Heart left ventricle (tissue), 13 donors: ENCODE results near the gene FOXD4L6.
"Not testable (repeated sequence)": the region's sequence is repeated elsewhere in the genome, so short reads cannot be mapped to it uniquely, and the experiment has no call there.

Experiments
- CTCF ChIP-seq, 12 donors: fragments of 200-600 bp; sonication (generic) in 4 of 12; IDR thresholded peaks; one replicate each; pipeline versions ENCODE4 v1.5.0 to v1.8.0; 2018 to 2022; ENCODE audit warnings: antibody characterized with exemption in 12 of 12, mild to moderate bottlenecking in 5 of 12
- POLR2A ChIP-seq, 2 donors: fragments of 450-650 bp; IDR thresholded peaks; one replicate each; pipeline ENCODE4 v1.6.1; 2017; ENCODE audit warnings: antibody characterized with exemption in 2 of 2, mild to moderate bottlenecking in 2 of 2, moderate library complexity in 2 of 2
- donor health status: ischemic (EF 13 %, LVEDD 7.1; RV severe dilation, severe dysfunction).
- donor health status: DM: no; HTN: yes; CAD: no.
- donor health status: DM: no; HTN: no; CAD: no.
- donor health status: ischemic (EF 25% LVEDD 6.9; RV normal size, moderate dysfunction).
- donor health status: ischemic (EF 25% LVEDD 5.7; RV mildly dilated, moderate dysfunction).
- donor health status: ischemic (EF 35%, LVEDD 5.7; RV mildly dilated, moderate dysfunction).
- donor health status: nonischemic (EF 11% LVEDD 7.7; RV severe dilation, severe dysfunction).
- donor health status: DM: yes; HTN: yes; CAD: no.
- donor health status: PGD.
- donor health status: ischemic (EF 29% LVEDD 5.4; RV normal size, mild dysfunction).
- donor health status: nonischemic (EF 23%, LVEDD 6.1; RV moderate dilation, normal function).

- not testable (repeated sequence) for TF ChIP-seq CTCF, POLR2A (IDR thresholded peaks at IDR 0.05)
Observed at GRCh38 chr9:41087929-41088328, 40.6 kb downstream of the FOXD4L6 start.
